Astrocyte (in vitro differentiated cells and primary cell): ENCODE results near the gene ATP9A. TPM values are rescaled to one million over a fixed set of nuclear protein-coding genes. Genes with fewer than 3 reads are reported as not detected.
A peak's percentile ranks its signal among the peaks of the same experiment; 100 is the strongest.

Source experiments
- DNase-seq: peaks from one replicate; pipeline ENCODE4 v3.0.0-alpha.2; 2010; ENCODE audit warnings: low read depth
- FAIRE-seq: peaks from 2 replicates; lab custom pipeline; 2011; peaks lifted over from hg19 to GRCh38; lab: Jason Lieb, UNC
- H2AFZ ChIP-seq: 2 replicates; pipeline ENCODE4 v1.6.0; 2012; ENCODE audit warnings: low read depth, low read length, inconsistent platforms
- H3K27ac ChIP-seq: 2 replicates; pipeline ENCODE4 v1.5.1; 2011; ENCODE audit warnings: low read depth, low read length, inconsistent platforms
- H3K27me3 ChIP-seq: 2 replicates; pipeline ENCODE4 v1.6.0; 2011; ENCODE audit warnings: low read length, inconsistent platforms; ENCODE audit not compliant: insufficient read depth
- H3K36me3 ChIP-seq: 2 replicates; pipeline ENCODE4 v1.5.1; 2011; ENCODE audit warnings: low read length, inconsistent platforms; ENCODE audit not compliant: insufficient read depth
- H3K4me1 ChIP-seq: 2 replicates; pipeline ENCODE4 v1.5.1; 2011; ENCODE audit warnings: low read length, inconsistent platforms; ENCODE audit not compliant: insufficient read depth
- H3K4me2 ChIP-seq: 2 replicates; pipeline ENCODE4 v1.6.0; 2012; ENCODE audit warnings: low read length, inconsistent platforms
- H3K4me3 ChIP-seq: 2 replicates; pipeline ENCODE4 v1.5.1; 2011; ENCODE audit warnings: low read depth, mild to moderate bottlenecking, low read length, inconsistent platforms; ENCODE audit not compliant: insufficient read depth
- H3K79me2 ChIP-seq: 2 replicates; pipeline ENCODE4 v1.6.0; 2012; ENCODE audit warnings: mild to moderate bottlenecking, low read length, inconsistent platforms; ENCODE audit not compliant: insufficient read depth
- H3K9ac ChIP-seq: 2 replicates; pipeline ENCODE4 v1.6.0; 2012; ENCODE audit warnings: mild to moderate bottlenecking, low read length, inconsistent platforms
- H3K9me3 ChIP-seq: 2 replicates; pipeline ENCODE4 v1.5.1; 2012; ENCODE audit warnings: low read depth, mild to moderate bottlenecking, low read length, inconsistent platforms; ENCODE audit not compliant: insufficient read depth
- H4K20me1 ChIP-seq: 2 replicates; pipeline ENCODE4 v1.6.0; 2012; ENCODE audit warnings: low read length, inconsistent platforms; ENCODE audit not compliant: insufficient read depth
- H3K27ac Mint-ChIP-seq: one replicate; pipeline ENCODE4 v1.8.0; 2021; ENCODE audit warnings: mild to moderate bottlenecking, mixed read lengths; ENCODE audit not compliant: unreplicated experiment
- H3K27me3 Mint-ChIP-seq: one replicate; pipeline ENCODE4 v1.8.0; 2021; ENCODE audit warnings: low read depth, mixed read lengths; ENCODE audit not compliant: unreplicated experiment
- H3K36me3 Mint-ChIP-seq: one replicate; pipeline ENCODE4 v1.8.0; 2021; ENCODE audit warnings: low read depth, mixed read lengths; ENCODE audit not compliant: unreplicated experiment
- H3K4me1 Mint-ChIP-seq: one replicate; pipeline ENCODE4 v1.8.0; 2021; ENCODE audit warnings: low read depth, mixed read lengths; ENCODE audit not compliant: unreplicated experiment
- H3K4me3 Mint-ChIP-seq: one replicate; pipeline ENCODE4 v1.8.0; 2021; ENCODE audit warnings: mild to moderate bottlenecking, moderate library complexity, mixed read lengths; ENCODE audit not compliant: unreplicated experiment
- H3K9me3 Mint-ChIP-seq: one replicate; pipeline ENCODE4 v1.8.0; 2021; ENCODE audit warnings: mild to moderate bottlenecking, mixed read lengths; ENCODE audit not compliant: unreplicated experiment
- EZH2 ChIP-seq: IDR thresholded peaks from 2 replicates; pipeline ENCODE4 v1.6.1; 2012; ENCODE audit warnings: mild to moderate bottlenecking, low read length, inconsistent platforms; ENCODE audit not compliant: insufficient read depth
- total RNA-seq: library from RNA; stranded (reverse); gene quantifications from 2 replicates; pipeline ENCODE4 v1.2.1, GENCODE V29; 2021
- TF ChIP-seq, protein P1 (sequence below): IDR thresholded peaks from 2 replicates; pipeline ENCODE4 v1.5.1; 2011; ENCODE audit warnings: low read depth, mild to moderate bottlenecking, inconsistent platforms, low read length, moderate library complexity; ENCODE audit not compliant: insufficient read depth

Gene ATP9A
- total RNA-seq, 1 donor from 2014 or later, result 12.9 TPM

DNA sequence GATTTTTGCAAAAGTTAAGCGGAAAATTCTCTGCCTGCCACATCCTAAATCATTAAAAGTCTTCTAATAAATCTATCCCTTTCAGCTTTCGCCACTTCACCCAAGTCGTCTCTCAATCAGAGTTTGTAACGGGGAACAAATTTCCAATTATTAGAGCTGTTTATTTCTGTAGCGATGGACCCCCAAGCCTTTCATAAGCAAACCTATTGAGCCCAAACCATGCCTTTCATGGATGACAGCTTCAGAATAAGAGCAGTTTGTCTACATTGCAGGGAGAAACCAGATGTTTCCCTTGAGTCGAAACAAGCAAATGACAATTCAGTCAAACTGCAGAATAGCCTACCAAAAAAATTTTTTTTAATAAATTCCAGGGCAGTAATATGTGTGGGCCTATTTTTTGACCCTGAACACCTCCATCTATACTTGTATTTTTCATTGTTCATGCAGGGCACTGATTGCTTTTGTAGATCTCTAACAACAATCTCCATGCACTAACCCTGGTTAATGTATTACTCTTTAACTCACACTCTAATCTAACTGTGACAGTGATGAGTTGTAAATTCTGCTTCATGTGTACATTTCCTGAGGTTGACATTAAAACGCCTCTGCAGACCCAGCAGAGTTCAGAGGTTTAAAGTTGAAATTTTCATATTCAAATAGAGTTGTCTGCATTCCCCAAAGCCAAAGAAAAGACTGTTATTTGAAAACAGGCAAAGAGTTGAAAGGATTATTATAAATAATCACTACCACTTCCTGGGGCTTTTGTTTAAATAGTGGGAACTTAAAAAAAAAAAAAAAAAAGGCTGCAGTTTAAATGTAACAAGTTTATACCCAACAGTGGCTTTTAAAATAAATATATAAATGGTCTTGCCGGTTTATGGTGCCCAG lies 64.5 kb downstream of the ATP9A start:
- Histone ChIP-seq H3K27me3 (no peaks in the 10 kb centered on the region), H3K4me2 (no peak overlapping the region), H4K20me1 (no peaks in the 10 kb centered on the region), H3K27ac (no peak overlapping the region), H3K79me2 (no peaks in the 10 kb centered on the region), H3K9me3 (no peaks in the 10 kb centered on the region), H3K36me3 (no peaks in the 10 kb centered on the region), H3K4me3 (no peak overlapping the region), H3K9ac (no peak overlapping the region), H2AFZ (no peak overlapping the region), H3K4me1 (no peaks in the 10 kb centered on the region)
- DNase-seq (no peak), FAIRE-seq (no peak)
- no peak overlapping the region for H3K27ac Mint-ChIP-seq
- H3K9me3 Mint-ChIP-seq, result peaks cover 2% of the 10 kb centered on the region
- peaks cover 4% of the 10 kb centered on the region for H3K27me3 Mint-ChIP-seq
- H3K4me3 Mint-ChIP-seq, result no peak overlapping the region
- peaks cover 7% of the 10 kb centered on the region for H3K4me1 Mint-ChIP-seq
- H3K36me3 Mint-ChIP-seq, result peaks cover 3% of the 10 kb centered on the region
- TF ChIP-seq EZH2, result no peak
- TF ChIP-seq, protein P1, sequence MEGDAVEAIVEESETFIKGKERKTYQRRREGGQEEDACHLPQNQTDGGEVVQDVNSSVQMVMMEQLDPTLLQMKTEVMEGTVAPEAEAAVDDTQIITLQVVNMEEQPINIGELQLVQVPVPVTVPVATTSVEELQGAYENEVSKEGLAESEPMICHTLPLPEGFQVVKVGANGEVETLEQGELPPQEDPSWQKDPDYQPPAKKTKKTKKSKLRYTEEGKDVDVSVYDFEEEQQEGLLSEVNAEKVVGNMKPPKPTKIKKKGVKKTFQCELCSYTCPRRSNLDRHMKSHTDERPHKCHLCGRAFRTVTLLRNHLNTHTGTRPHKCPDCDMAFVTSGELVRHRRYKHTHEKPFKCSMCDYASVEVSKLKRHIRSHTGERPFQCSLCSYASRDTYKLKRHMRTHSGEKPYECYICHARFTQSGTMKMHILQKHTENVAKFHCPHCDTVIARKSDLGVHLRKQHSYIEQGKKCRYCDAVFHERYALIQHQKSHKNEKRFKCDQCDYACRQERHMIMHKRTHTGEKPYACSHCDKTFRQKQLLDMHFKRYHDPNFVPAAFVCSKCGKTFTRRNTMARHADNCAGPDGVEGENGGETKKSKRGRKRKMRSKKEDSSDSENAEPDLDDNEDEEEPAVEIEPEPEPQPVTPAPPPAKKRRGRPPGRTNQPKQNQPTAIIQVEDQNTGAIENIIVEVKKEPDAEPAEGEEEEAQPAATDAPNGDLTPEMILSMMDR, result no peak

- Histone ChIP-seq H3K4me3 (no peak overlapping the region), H3K27ac (no peak overlapping the region), H3K4me2 (no peak overlapping the region), H3K79me2 (no peaks in the 10 kb centered on the region), H3K4me1 (no peaks in the 10 kb centered on the region), H2AFZ (no peak overlapping the region), H3K9ac (no peak overlapping the region), H3K27me3 (no peaks in the 10 kb centered on the region), H4K20me1 (no peaks in the 10 kb centered on the region), H3K9me3 (no peaks in the 10 kb centered on the region), H3K36me3 (no peaks in the 10 kb centered on the region)
- Mint-ChIP-seq H3K4me3 (no peak overlapping the region), H3K9me3 (peaks cover 2% of the 10 kb centered on the region), H3K36me3 (peaks cover 3% of the 10 kb centered on the region), H3K4me1 (peaks cover 8% of the 10 kb centered on the region), H3K27me3 (peaks cover 4% of the 10 kb centered on the region), H3K27ac (no peak overlapping the region)
- FAIRE-seq, result no peak
- DNase-seq, result no peak
- TF ChIP-seq, protein P1, result no peak
- TF ChIP-seq EZH2, result no peak
These were observed 65.6 kb downstream of the ATP9A start for GRCh38 chr20:51702556-51702955.

DNA sequence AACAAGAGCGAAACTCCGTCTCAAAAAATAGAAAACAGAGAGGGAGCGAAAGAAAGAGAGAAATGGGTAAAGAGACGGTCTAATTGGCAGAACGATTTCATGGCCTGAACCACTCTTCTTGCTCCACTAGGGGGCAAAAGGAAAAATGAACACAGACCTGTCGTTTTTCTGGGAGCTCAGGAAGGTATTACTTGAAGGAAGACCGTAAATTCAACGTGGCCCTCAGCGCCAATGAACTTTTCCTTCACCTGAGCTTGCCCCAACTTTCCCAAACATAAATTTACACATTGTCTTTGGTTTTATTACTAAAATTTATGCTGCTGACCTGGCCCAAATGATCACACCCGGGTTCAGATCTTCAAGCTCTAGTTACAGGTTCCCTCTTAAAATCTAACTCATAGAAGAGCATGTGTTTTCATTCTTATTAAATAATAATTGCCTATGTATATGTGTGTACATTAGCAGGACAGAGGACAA lies 67.3 kb downstream of the ATP9A start:
- Histone ChIP-seq H3K27me3 (no peaks in the 10 kb centered on the region), H3K4me1 (peaks cover 17% of the 10 kb centered on the region), H3K36me3 (no peaks in the 10 kb centered on the region), H3K4me3 (no peak overlapping the region), H3K27ac (no peak overlapping the region), H3K9ac (no peak overlapping the region), H4K20me1 (no peaks in the 10 kb centered on the region), H3K4me2 (no peak overlapping the region), H3K9me3 (no peaks in the 10 kb centered on the region), H3K79me2 (no peaks in the 10 kb centered on the region), H2AFZ (no peak overlapping the region)
- FAIRE-seq, result no peak
- Mint-ChIP-seq H3K4me3 (no peak overlapping the region), H3K9me3 (no peaks in the 10 kb centered on the region), H3K27me3 (no peaks in the 10 kb centered on the region), H3K27ac (no peak overlapping the region), H3K36me3 (no peaks in the 10 kb centered on the region), H3K4me1 (peaks cover 24% of the 10 kb centered on the region)
- TF ChIP-seq, protein P1, result peak; percentile 74
- TF ChIP-seq EZH2, result no peak
- DNase-seq, result no peak
